IMR-90 (cell line): ENCODE measurements around the gene PHF21A. TPM values are rescaled to one million over a fixed set of nuclear protein-coding genes. Genes with fewer than 3 reads are reported as not detected.

ENCODE experiments used
- ATAC-seq: fragments of 200-7000 bp; cut with Tn5 transposase; 2 replicates; pipeline ENCODE4 v1.9.1; 2020; ENCODE audit warnings: low read depth, mild to moderate bottlenecking, moderate library complexity
- BruUV-seq: library from RNA; stranded (reverse); fragments of 400-500 nt; replicated peaks from 2 replicates; lab custom pipeline; 2021; lab: Mats Ljungman, UMichigan
- CTCF ChIA-PET: fragments of 300-600 bp; formaldehyde crosslinking; extraction: SDS; loops from one replicate; lab custom pipeline; 2021; ENCODE audit warnings: antibody characterized with exemption; lab: Yijun Ruan, JAX
- POLR2A ChIA-PET: fragments of 300-600 bp; sonication (Branson Sonifier 250); formaldehyde crosslinking; loops from one replicate; lab custom pipeline; 2022; ENCODE audit warnings: antibody characterized with exemption; ENCODE audit not compliant: unreplicated experiment; lab: Charles Lee
- DNase-seq: peaks from one replicate; pipeline ENCODE4 v3.0.0; 2013
- H2AFZ ChIP-seq: replicated peaks from 2 replicates; pipeline ENCODE3; 2013; ENCODE audit warnings: low read length, mild to moderate bottlenecking; ENCODE audit not compliant: poor library complexity
- H2AK5ac ChIP-seq: 2 replicates; pipeline ENCODE4 v1.6.1; 2013; ENCODE audit warnings: low read depth, low read length, inconsistent platforms
- H2AK9ac ChIP-seq: replicated peaks from 2 replicates; pipeline ENCODE3; 2013; ENCODE audit warnings: mild to moderate bottlenecking, low read depth, low read length, moderate library complexity; ENCODE audit not compliant: poor library complexity
- H2BK120ac ChIP-seq: 2 replicates; pipeline ENCODE4 v1.6.1; 2013; ENCODE audit warnings: low read depth, low read length, inconsistent platforms
- H2BK15ac ChIP-seq: 3 replicates; pipeline ENCODE4 v1.6.1; 2013; ENCODE audit warnings: low read depth, low read length, inconsistent platforms
- H2BK20ac ChIP-seq: 2 replicates; pipeline ENCODE4 v1.6.1; 2013; ENCODE audit warnings: low read depth, mild to moderate bottlenecking, inconsistent platforms, low read length, moderate library complexity
- H2BK5ac ChIP-seq: 2 replicates; pipeline ENCODE4 v1.6.1; 2013; ENCODE audit warnings: mild to moderate bottlenecking, low read depth, low read length, inconsistent platforms; ENCODE audit not compliant: poor library complexity, severe bottlenecking
- H3K14ac ChIP-seq: replicated peaks from 2 replicates; pipeline ENCODE4 v1.6.1; 2013; ENCODE audit warnings: low read depth, low read length, inconsistent platforms
- H3K18ac ChIP-seq: 2 replicates; pipeline ENCODE4 v1.6.1; 2013; ENCODE audit warnings: low read depth, low read length, control low read depth
- H3K23ac ChIP-seq: 2 replicates; pipeline ENCODE4 v1.6.1; 2013; ENCODE audit warnings: low read depth, low read length, inconsistent platforms
- H3K27ac ChIP-seq: 2 replicates; pipeline ENCODE4 v1.5.1; 2013; ENCODE audit warnings: mild to moderate bottlenecking, control low read depth, low read length; ENCODE audit not compliant: insufficient read depth
- H3K27me3 ChIP-seq: 2 replicates; pipeline ENCODE4 v1.6.1; 2013; ENCODE audit warnings: low read length; ENCODE audit not compliant: control insufficient read depth, insufficient read depth
- H3K36me3 ChIP-seq: 2 replicates; pipeline ENCODE4 v1.6.1; 2013; ENCODE audit warnings: low read length, mixed read lengths; ENCODE audit not compliant: control insufficient read depth, insufficient read depth
- H3K4ac ChIP-seq: 2 replicates; pipeline ENCODE4 v1.6.1; 2013; ENCODE audit warnings: low read depth, low read length, inconsistent platforms
- H3K4me1 ChIP-seq: 2 replicates; pipeline ENCODE4 v1.6.1; 2013; ENCODE audit warnings: low read length, mixed read lengths; ENCODE audit not compliant: control insufficient read depth, insufficient read depth
- H3K4me2 ChIP-seq: 2 replicates; pipeline ENCODE4 v1.6.1; 2013; ENCODE audit warnings: low read depth, mild to moderate bottlenecking, control low read depth, low read length, moderate library complexity
- H3K4me3 ChIP-seq: 2 replicates; pipeline ENCODE4 v1.5.1; 2013; ENCODE audit warnings: low read depth, mild to moderate bottlenecking, control low read depth, low read length, moderate library complexity; ENCODE audit not compliant: insufficient read depth
- H3K56ac ChIP-seq: 2 replicates; pipeline ENCODE4 v1.6.1; 2013; ENCODE audit warnings: low read length, inconsistent platforms; ENCODE audit not compliant: insufficient read depth; ENCODE audit errors: extremely low read depth
- H3K79me1 ChIP-seq, 2 experiments: 2 replicates each; pipeline ENCODE4 v1.6.1; 2013; ENCODE audit warnings: low read length in 2 of 2, inconsistent platforms in 1 of 2, low read depth in 1 of 2
- H3K9ac ChIP-seq: 2 replicates; pipeline ENCODE4 v1.6.1; 2013; ENCODE audit warnings: low read depth, low read length, control low read depth
- H3K9me1 ChIP-seq: 2 replicates; pipeline ENCODE4 v1.6.1; 2013; ENCODE audit warnings: low read length, inconsistent platforms; ENCODE audit not compliant: insufficient read depth
- H3K9me3 ChIP-seq: 2 replicates; pipeline ENCODE4 v1.6.1; 2013; ENCODE audit warnings: low read length; ENCODE audit not compliant: control insufficient read depth, insufficient read depth
- H4K20me1 ChIP-seq: 2 replicates; pipeline ENCODE4 v1.6.1; 2013; ENCODE audit warnings: low read length, inconsistent platforms; ENCODE audit not compliant: insufficient read depth
- H4K5ac ChIP-seq: 2 replicates; pipeline ENCODE4 v1.6.1; 2013; ENCODE audit warnings: mild to moderate bottlenecking, low read depth, low read length, control low read depth
- H4K8ac ChIP-seq, 2 experiments: 2 replicates each; pipeline ENCODE4 v1.6.1; 2013; ENCODE audit warnings: low read depth in 2 of 2, low read length in 2 of 2, control low read depth in 1 of 2, inconsistent platforms in 1 of 2
- H4K91ac ChIP-seq: 2 replicates; pipeline ENCODE4 v1.6.1; 2013; ENCODE audit warnings: low read depth, low read length, inconsistent platforms; ENCODE audit not compliant: insufficient read depth
- BHLHE40 ChIP-seq: fragments of 150-350 bp; IDR thresholded peaks from 2 replicates; pipeline ENCODE4 v1.6.1; 2016; ENCODE audit warnings: mild to moderate bottlenecking, low read depth, low read length
- CHD1 ChIP-seq: IDR thresholded peaks from 2 replicates; pipeline ENCODE4 v1.6.1; 2012; ENCODE audit warnings: low read depth, low read length, improper control_type of control experiment
- CTCF ChIP-seq: conservative IDR thresholded peaks from 2 replicates; pipeline ENCODE4 v1.5.1; 2012; ENCODE audit warnings: mild to moderate bottlenecking, low read depth, low read length, improper control_type of control experiment
- ELK1 ChIP-seq: fragments of 150-350 bp; IDR thresholded peaks from 2 replicates; pipeline ENCODE4 v1.6.1; 2016; ENCODE audit warnings: low read depth, mild to moderate bottlenecking, low read length, moderate library complexity, borderline replicate concordance
- FOS ChIP-seq: fragments of 150-350 bp; IDR thresholded peaks from 2 replicates; pipeline ENCODE4 v1.6.1; 2016; ENCODE audit warnings: low read depth, low read length
- MAZ ChIP-seq: IDR thresholded peaks from 2 replicates; pipeline ENCODE4 v1.6.1; 2012; ENCODE audit warnings: low read depth, mild to moderate bottlenecking, low read length, improper control_type of control experiment, moderate library complexity, borderline replicate concordance
- RAD21 ChIP-seq: IDR thresholded peaks from 2 replicates; pipeline ENCODE4 v1.6.1; 2012; ENCODE audit warnings: low read length, improper control_type of control experiment
- USF2 ChIP-seq: fragments of 150-350 bp; IDR thresholded peaks from 2 replicates; pipeline ENCODE4 v1.6.1; 2017; ENCODE audit warnings: mild to moderate bottlenecking, antibody characterized with exemption, low read length, low read depth
- WGBS, 2 experiments: methylation state at CpG; one replicate each; pipeline versions ENCODE4 v1.1.5 to v1.1.7; 2013; ENCODE audit warnings: missing lambda C conversion rate in 2 of 2; ENCODE audit not compliant: insufficient read length in 1 of 2; ENCODE audit errors: extremely low coverage in 2 of 2; 5-methylcytosine and 5-hydroxymethylcytosine counted together
- dilution Hi-C: fragments of 300-500 bp; cut with HindIII; formaldehyde crosslinking; loops from one replicate; pipeline ENCODE4 v1.14.3; 2018; ENCODE audit warnings: low sequenced_read_pairs; ENCODE audit not compliant: unreplicated experiment
- in situ Hi-C: fragments of 300-500 bp; cut with MboI; formaldehyde crosslinking; loops from 3 replicates; pipeline ENCODE4 v1.14.3; 2019; ENCODE audit warnings: low sequenced_read_pairs, inconsistent platforms, mixed read lengths
- intact Hi-C: fragments of 100-400 bp; cut with micrococcal nuclease; formaldehyde crosslinking; loops from 2 replicates; pipeline ENCODE4 v1.10.0; 2022
- polyA plus RNA-seq, 3 experiments: library from polyadenylated mRNA; depleted of rRNA; stranded (reverse); fragments of >200 nt; gene quantifications; 2 replicates each; pipeline ENCODE4 v1.2.3, GENCODE V29; 2012; ENCODE audit warnings: low replicate concordance in 1 of 3
- total RNA-seq: library from RNA; depleted of rRNA; stranded (reverse); fragments of >200 nt; gene quantifications from 2 replicates; pipeline ENCODE4 v1.2.3, GENCODE V29; 2012

PHF21A gene
- total and polyA plus RNA-seq, 2 of the 4 experiments (the other 2 are of a cell fraction): 9.0 to 20.6 TPM

- intact Hi-C loops: no loop called here
- ATAC-seq (no peak), DNase-seq (no peak)
- no peak overlapping the region for H3K14ac ChIP-seq
- H2BK5ac ChIP-seq: no peak overlapping the region
- H3K27ac ChIP-seq: no peak overlapping the region
- no peak overlapping the region for H4K91ac ChIP-seq
- BruUV-seq: no TSS peak
- 100% methylated on average over 3 of the region's 8 CpGs; no CpG with 5 or more reads in 1 of the 2 experiments for WGBS, 2 experiments
- H3K4me3 ChIP-seq: no peak overlapping the region
- H4K8ac ChIP-seq: no peak overlapping the region
- H2BK15ac ChIP-seq: no peak overlapping the region
- H3K79me1 ChIP-seq: no peaks in the 10 kb centered on the region
- in situ Hi-C loops: no loop called here
- no peaks in the 10 kb centered on the region for H3K9me3 ChIP-seq
- no peak overlapping the region for H2AK9ac ChIP-seq
- H3K9me1 ChIP-seq: no peaks in the 10 kb centered on the region
- ChIA-PET POLR2A (no interaction called here), CTCF (no interaction called here)
- TF ChIP-seq USF2 (no peak), BHLHE40 (no peak), MAZ (no peak), CTCF (no peak), RAD21 (no peak), FOS (no peak), CHD1 (no peak), ELK1 (no peak)
- H3K56ac ChIP-seq: no peak overlapping the region
- no peak overlapping the region for H2BK120ac ChIP-seq
- H4K5ac ChIP-seq: no peak overlapping the region
- H2AFZ ChIP-seq: no peak overlapping the region
- dilution Hi-C loops: no loop called here
- no peaks in the 10 kb centered on the region for H3K4me1 ChIP-seq
- H3K4ac ChIP-seq: no peak overlapping the region
- H2BK20ac ChIP-seq: no peak overlapping the region
- peaks cover 51% of the 10 kb centered on the region for H3K36me3 ChIP-seq
- H3K23ac ChIP-seq: no peak overlapping the region
- no peak overlapping the region for H3K18ac ChIP-seq
- H4K20me1 ChIP-seq: 0 out of 2 replicates have a peak, but pooled peaks cover under 1% of the 10 kb centered on the region
- no peak overlapping the region for H3K4me2 ChIP-seq
- H3K9ac ChIP-seq: no peak overlapping the region
- no peaks in the 10 kb centered on the region for H3K27me3 ChIP-seq
- H2AK5ac ChIP-seq: no peak overlapping the region
Measured at GRCh38 chr11:45935349-45936064, 185.7 kb downstream of the PHF21A start.
